Cardiac fibroblast (primary cell): ENCODE data around the gene STAT4.
A peak's percentile ranks its signal among the peaks of the same experiment; 100 is the strongest.

Experiments used
- DNase-seq, 2 donors: peaks; one replicate each; pipeline versions ENCODE4 v3.0.0 to v3.0.0-alpha.2; 2010; ENCODE audit warnings: low read depth in 2 of 2
- H3K4me3 ChIP-seq, 2 donors: replicated peaks in 1 of 2; 1 replicate in 1 of 2; 2 replicates in 1 of 2; pipeline ENCODE4 v1.5.1; 2011; ENCODE audit warnings: low read depth in 2 of 2, low read length in 2 of 2, mild to moderate bottlenecking in 2 of 2, moderate library complexity in 1 of 2
- TF ChIP-seq, protein P1 (sequence below): IDR thresholded peaks from one replicate; pipeline ENCODE4 v1.5.1; 2011; ENCODE audit warnings: low read depth, mild to moderate bottlenecking, low read length, inconsistent platforms

STAT4 gene

DNA sequence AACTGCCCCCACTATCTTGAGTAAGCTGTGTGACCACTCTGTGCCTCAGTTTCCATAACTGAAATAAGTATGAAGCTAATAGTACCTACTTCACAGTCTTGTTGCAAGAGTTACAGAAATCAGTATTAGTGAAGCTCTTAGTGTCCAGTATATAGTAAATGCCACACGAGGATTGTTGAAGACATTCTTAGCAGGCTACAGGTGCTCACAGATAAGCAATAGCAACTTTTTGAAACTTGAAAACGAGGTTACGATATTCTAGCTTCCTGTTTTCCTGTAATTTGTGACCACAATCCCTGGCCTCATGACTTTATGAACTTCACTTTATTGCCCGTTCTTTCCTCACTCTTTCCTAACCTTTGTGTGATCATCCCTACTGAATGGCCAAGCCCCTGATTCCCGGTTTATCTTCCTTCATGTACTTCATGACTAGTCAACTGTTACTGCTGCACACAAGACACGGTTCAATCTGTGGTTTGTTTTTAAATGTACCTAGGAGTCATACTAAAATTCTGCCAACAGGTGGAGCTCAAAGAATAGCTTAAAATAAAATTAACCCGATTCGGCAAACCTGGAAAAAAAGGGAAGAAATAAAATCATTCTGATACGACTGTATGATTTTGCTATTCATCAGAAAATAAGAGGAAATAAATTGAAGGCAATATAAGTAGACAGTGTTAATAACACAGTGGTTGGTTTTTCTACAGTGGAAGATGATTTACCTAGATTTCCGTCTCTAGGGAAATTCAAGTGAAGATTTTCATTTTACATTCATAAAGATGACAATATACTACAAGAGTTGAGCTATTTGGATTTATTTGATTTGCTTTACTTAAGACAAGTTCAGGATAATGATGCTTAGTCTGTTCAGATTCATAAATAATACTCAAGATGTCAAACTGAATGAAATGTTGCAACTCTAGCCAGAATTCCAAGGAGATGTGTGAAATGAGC, 98.7 kb downstream of the STAT4 start:
- TF ChIP-seq, protein P1, sequence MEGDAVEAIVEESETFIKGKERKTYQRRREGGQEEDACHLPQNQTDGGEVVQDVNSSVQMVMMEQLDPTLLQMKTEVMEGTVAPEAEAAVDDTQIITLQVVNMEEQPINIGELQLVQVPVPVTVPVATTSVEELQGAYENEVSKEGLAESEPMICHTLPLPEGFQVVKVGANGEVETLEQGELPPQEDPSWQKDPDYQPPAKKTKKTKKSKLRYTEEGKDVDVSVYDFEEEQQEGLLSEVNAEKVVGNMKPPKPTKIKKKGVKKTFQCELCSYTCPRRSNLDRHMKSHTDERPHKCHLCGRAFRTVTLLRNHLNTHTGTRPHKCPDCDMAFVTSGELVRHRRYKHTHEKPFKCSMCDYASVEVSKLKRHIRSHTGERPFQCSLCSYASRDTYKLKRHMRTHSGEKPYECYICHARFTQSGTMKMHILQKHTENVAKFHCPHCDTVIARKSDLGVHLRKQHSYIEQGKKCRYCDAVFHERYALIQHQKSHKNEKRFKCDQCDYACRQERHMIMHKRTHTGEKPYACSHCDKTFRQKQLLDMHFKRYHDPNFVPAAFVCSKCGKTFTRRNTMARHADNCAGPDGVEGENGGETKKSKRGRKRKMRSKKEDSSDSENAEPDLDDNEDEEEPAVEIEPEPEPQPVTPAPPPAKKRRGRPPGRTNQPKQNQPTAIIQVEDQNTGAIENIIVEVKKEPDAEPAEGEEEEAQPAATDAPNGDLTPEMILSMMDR, result peak; percentile 54
- H3K4me3 ChIP-seq, result no peak overlapping the region
- DNase-seq, result peak; percentile 72 to 82

GRCh38 chr2:191051177-191051576, 99.6 kb downstream of the STAT4 start:
- DNase-seq, result no peak
- no peak overlapping the region for H3K4me3 ChIP-seq
- TF ChIP-seq, protein P1, result no peak

GRCh38 chr2:191050640-191050987, 100.2 kb downstream of the STAT4 start:
- TF ChIP-seq, protein P1, result no peak
- DNase-seq, result peak; percentile 75 to 84
- no peak overlapping the region for H3K4me3 ChIP-seq

- peak; percentile 73 to 82 for DNase-seq
- H3K4me3 ChIP-seq, result no peak overlapping the region
- TF ChIP-seq, protein P1, result no peak
Measured at GRCh38 chr2:191049728-191050639, 100.8 kb downstream of the STAT4 start.

- TF ChIP-seq, protein P1, result no peak
- H3K4me3 ChIP-seq, result no peak overlapping the region
- peak; percentile 16 to 75 for DNase-seq
Measured at GRCh38 chr2:191048073-191048472, 102.7 kb downstream of the STAT4 start.

- no peak for DNase-seq
Measured at GRCh38 chr2:191045141-191045540, 105.7 kb downstream of the STAT4 start.

More at GRCh38 chr2:191045141-191045540, 105.7 kb downstream of the STAT4 start:
- H3K4me3 ChIP-seq, result no peak overlapping the region
- TF ChIP-seq, protein P1, result no peak
